Measurements from ENCODE around the gene FRMD4A.

FRMD4A gene

DNA sequence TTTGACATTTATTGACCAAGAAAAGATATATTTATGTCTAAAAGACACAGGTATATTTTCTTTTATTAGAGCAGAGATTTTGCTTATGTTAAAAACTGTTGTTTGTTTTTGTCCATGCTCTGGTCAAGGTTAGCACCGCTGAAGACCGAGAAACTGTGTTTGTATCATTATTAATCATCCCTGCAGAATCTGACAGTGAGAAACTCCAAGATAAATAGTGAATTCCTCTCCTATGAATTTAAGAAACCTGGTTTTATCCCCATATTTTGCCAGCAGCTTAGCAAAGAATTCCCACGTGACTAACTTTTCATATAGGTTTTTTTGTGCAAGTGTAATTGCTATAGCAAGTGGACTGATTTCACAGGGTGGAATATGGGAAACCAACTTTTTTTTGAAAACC lies 77.6 kb downstream of the FRMD4A start:
- TF ChIP-seq CTCF (conservative IDR thresholded peaks at IDR 0.05) = no peak

GRCh38 chr10:14250496-14251076 lies 80.1 kb downstream of the FRMD4A start:
- no peak overlapping the region for H3K27ac ChIP-seq
- no peak for TF ChIP-seq CTCF (conservative IDR thresholded peaks at IDR 0.05)

More for the DNA sequence above, 77.6 kb downstream of the FRMD4A start:
- H3K27ac ChIP-seq = no peak overlapping the region

- no peak overlapping the region for H3K27ac ChIP-seq
- no peak for TF ChIP-seq CTCF (conservative IDR thresholded peaks at IDR 0.05)
Observed at GRCh38 chr10:14247377-14248116, 83.2 kb downstream of the FRMD4A start.

- no peak for TF ChIP-seq CTCF (conservative IDR thresholded peaks at IDR 0.05)
Observed at GRCh38 chr10:14244801-14245211, 85.9 kb downstream of the FRMD4A start.

DNA sequence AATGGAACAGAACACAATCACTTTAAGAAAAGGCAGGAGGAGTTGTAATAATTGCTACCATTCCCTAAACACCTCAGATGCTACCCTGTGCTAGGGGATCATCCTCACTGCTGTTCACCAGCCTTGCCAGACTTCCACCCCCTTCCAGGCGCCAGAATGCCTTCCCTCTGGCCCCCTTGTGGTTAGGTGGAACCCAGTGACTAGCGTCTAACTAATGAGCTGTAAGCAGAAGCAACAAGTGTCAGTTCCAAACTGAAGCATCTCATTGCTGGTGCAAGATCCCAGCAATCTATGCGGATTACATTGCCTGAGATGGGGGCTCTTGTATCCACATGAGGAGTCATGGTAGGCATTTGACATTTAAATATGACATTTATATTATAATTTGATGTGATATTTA lies 86.6 kb downstream of the FRMD4A start:
- no peak for TF ChIP-seq CTCF (conservative IDR thresholded peaks at IDR 0.05)
- no peak overlapping the region for H3K27ac ChIP-seq

More at GRCh38 chr10:14244801-14245211, 85.9 kb downstream of the FRMD4A start:
- no peak overlapping the region for H3K27ac ChIP-seq

DNA sequence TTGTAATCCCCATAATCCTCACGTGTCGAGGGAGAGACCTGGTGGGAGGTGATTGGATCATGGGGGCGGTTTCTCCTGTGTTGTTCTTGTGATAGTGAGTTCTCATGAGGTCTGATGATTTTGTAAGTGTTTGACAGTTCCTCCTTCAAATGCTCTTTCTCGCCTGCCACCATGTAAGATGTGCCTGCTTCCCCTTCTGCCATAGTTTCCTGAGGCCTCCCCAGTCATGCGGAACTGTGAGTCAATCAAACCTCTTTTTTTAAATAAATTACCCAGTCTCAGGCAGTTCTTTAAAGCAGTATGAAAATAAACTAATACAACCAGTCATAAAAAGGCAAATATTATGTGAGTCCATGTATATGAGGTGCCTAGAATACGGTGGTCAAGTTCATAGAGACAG lies 87.5 kb downstream of the FRMD4A start:
- no peak overlapping the region for H3K27ac ChIP-seq
- TF ChIP-seq CTCF (conservative IDR thresholded peaks at IDR 0.05) = no peak

DNA sequence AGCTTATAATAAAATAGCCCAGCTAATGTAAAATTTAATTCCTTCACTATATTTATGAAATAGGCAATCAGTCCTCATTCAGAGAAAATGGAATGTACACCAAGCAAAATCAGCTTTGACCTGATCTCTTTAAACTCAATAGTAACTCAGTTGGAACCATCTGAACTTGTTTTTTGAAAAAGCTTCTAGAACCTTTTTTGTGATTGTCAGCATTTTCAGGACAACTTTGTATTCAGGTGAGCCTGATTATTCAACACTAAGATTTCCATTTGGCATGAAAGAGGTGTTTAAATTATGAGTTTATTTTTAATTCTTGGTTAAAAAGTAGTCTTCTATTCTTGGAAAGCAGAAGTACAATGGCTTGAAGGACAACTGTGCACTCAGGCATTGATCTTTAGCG lies 89.5 kb downstream of the FRMD4A start:
- H3K27ac ChIP-seq = no peak overlapping the region
- no peak for TF ChIP-seq CTCF (conservative IDR thresholded peaks at IDR 0.05)

Measured in VCaP (cell line).